SH-SY5Y (cell line): ENCODE measurements around the gene CHST11.

ENCODE experiments used
- GATA2 ChIP-seq: IDR thresholded peaks from 2 replicates; pipeline ENCODE4 v1.6.1; 2011; ENCODE audit warnings: mild to moderate bottlenecking, low read depth, low read length
- GATA3 ChIP-seq: IDR thresholded peaks from 2 replicates; pipeline ENCODE4 v1.6.1; 2011; ENCODE audit warnings: low read depth, mild to moderate bottlenecking, low read length, moderate library complexity

The CHST11 gene

DNA sequence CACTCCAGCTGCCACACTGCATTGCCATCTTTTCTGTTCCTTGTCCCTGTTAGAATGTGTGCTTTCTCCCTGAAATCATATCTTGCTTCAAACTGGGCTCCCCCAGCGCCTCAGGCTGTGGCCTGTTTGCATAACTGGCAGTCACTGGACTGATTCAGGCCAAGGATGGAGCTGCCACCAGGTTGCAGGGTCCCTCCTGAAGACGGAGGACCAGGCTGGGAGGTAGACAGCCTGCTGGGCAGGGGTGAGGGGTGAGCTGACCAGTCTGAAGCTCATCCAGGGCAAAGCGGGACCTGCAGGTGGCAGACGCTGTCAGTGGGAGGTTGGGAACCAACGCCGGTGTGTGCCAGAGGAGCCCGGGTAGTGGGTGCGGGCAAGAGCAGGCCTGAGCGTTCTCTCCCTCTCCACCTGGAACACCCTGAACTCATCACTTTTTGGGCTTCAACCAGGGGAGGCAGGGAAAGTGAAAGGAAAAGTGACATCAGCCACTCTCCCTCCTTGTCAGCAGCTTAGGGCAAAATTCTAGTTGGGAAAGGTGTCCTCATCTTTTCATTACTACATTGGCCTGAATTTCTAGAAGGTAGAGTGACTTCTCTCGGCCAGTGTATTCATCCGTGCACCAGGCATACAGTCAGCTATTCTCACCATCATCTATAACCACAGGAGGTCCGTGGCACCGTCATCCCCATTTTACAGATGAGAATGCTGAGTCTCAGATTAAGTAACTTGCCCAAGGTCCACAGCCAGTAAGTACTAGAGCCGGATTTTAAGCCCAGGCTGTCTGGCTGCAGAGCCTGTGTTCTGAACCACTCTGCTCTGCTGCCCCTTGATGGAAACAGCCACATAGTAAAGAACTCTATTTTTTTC lies 282.3 kb downstream of the CHST11 start:
- TF ChIP-seq GATA3 (no peak), GATA2 (no peak)

DNA sequence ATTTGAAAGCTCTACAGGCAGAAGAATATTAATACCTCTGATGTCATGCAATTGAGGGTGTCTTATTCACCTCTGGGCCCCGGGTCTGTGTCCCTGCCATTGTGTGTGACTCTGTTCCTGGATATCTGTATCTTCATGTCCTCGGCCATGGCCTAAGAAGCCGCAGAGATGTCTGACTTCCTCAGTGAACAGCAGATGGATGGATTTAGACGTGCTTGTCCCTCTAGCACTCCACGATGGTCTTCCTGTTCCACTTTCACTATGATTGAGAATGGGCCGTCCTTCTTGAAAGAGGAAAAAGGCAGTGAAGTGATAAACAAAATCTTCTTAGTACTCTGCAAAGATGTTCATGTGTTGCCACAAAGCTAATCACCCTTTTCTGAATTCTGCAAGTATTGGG lies 283.9 kb downstream of the CHST11 start:
- no peak for TF ChIP-seq GATA3
- no peak for TF ChIP-seq GATA2

DNA sequence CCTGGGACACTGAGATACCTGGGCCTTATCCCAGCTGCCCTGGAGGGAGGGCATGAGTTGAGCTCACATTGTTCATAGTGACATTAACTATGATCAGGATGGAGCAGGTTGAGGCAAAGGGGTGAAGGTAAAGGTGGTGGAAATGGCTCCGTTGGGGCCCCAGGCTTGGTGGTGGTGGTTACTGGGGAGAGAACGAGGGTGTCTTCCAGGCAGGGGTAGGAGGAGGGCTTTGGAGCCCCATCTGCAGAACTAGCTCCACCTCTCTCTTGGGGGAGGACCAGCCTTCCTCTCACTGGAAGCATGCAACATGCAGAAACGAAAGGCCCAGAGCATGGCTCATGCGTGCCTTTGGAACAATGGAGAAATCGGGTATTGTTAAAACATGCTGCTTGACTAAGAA lies 284.3 kb downstream of the CHST11 start:
- no peak for TF ChIP-seq GATA3

DNA sequence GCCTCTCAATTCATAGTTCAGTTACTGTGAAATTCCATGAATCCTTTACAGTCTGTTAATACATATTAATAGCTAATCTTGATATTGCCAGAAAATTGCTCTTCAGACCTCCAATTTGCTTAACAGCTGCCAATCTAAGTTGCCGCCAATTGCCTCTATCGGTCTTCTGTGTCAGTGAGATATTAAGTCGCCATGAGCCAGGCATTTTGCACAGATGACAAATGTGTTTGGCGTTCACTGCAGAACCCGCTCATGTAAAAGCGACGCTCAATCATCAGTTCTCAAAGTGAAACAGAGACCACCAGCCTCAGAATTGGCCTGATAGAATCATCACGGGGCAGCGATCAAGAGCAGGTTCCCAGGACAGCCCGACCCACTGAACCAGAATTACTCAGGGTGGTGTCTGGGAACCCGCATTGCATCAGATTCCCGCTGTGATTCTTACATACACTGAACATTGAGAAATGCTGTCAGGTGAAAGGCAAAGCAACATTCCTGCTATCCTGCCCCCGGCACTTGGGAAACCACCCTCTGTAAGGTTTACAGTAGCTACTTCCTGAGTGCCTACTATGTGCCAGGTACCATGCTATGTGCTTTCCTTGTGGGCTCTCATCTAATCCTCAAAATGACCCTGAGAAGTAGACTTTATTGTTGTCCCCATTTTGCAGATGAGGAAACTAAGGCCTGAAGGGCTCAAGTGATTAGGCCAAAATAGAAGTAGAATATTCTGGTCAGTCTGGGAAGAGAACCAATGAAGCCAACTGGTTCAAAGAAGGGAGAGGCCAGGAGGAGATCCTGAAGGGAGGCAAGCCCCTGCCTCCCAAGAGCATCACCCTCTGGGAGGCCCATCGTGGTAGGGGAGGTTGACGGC lies 285.0 kb downstream of the CHST11 start:
- TF ChIP-seq GATA2: no peak
- no peak for TF ChIP-seq GATA3

DNA sequence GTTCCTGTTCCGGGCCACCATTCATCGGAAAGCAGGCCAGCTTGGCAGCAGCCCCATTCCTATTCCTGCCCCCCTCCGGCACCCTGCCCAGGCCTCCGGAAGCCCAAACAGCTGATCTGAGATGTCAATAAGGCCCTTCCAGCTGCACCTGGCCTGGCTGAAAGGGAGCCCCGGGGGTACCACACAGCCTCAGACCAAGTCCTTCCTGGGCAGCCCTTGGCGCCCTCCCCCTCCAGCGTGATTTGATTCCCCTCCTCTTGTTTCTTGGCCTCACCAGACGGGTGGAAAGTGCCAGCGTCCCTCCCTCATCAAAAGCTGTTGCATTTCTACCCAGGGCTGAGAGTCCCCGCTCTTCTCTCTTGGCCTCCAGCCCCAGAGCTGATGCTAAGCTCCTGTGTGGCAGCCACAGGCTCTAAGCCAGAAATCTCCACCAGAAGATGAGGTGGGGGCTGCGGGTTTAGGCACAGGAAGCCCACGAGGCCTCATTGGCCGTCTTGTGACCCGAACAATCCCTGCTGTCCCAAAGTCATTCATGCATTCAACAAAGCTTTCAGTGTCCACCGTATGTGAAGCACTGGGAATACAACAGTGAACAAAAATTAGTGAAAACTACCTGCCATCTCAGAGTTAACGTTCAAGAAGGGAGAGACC lies 285.9 kb downstream of the CHST11 start:
- TF ChIP-seq GATA3 (no peak), GATA2 (no peak)

GRCh38 chr12:104743202-104743580 lies 286.4 kb downstream of the CHST11 start:
- TF ChIP-seq GATA2: no peak
- TF ChIP-seq GATA3: no peak

GRCh38 chr12:104746467-104747088 lies 289.8 kb downstream of the CHST11 start:
- no peak for TF ChIP-seq GATA3
- TF ChIP-seq GATA2: no peak

GRCh38 chr12:104747330-104747729 lies 290.6 kb downstream of the CHST11 start:
- TF ChIP-seq GATA3 (no peak), GATA2 (no peak)

- no peak for TF ChIP-seq GATA3
- no peak for TF ChIP-seq GATA2
These were observed 291.2 kb downstream of the CHST11 start for GRCh38 chr12:104747955-104748354.

- TF ChIP-seq GATA3 (no peak), GATA2 (no peak)
These were observed 291.6 kb downstream of the CHST11 start for GRCh38 chr12:104748356-104748755.

DNA sequence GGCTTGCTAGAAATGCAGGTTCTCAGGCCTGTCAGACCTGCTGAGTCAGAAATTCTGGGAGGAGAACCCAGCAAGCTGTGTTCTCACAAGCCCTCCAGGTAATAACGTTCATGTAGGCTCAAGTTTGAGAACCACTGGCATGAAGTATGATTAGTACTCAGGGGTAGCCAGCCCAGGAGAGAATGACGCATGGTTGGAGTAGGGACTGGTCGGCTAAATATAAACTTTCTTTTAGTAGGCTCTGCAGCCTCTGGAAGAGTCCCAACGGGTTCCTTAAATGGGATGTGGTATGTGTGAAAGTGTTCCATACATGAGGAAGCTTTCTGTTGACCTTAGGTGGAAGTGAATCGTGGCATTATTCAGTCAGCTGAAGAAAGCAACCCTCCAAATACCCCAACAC lies 292.0 kb downstream of the CHST11 start:
- TF ChIP-seq GATA2 (no peak), GATA3 (no peak)

DNA sequence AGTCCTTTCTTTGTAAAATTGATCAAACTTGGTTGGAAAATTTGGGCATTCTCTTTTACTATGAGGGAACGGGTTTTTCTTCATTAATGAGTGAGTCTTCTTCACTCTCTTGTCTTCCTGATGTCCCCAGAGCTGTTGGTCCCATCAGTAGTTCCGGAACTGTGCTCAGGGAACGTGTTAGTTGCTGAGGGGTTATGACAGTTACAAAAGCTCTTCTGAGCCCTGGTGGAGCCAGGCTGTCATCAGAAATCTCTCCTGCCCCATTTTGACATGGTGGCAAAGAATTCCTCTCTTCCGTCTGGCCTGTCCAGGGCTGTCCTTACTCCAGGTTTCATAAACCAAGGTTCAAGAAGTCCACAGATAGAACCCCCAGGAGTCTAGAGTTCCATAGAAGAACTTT lies 292.8 kb downstream of the CHST11 start:
- TF ChIP-seq GATA3 (no peak), GATA2 (no peak)

- no peak for TF ChIP-seq GATA3
- no peak for TF ChIP-seq GATA2
These were observed 293.3 kb downstream of the CHST11 start for GRCh38 chr12:104750061-104750460.

DNA sequence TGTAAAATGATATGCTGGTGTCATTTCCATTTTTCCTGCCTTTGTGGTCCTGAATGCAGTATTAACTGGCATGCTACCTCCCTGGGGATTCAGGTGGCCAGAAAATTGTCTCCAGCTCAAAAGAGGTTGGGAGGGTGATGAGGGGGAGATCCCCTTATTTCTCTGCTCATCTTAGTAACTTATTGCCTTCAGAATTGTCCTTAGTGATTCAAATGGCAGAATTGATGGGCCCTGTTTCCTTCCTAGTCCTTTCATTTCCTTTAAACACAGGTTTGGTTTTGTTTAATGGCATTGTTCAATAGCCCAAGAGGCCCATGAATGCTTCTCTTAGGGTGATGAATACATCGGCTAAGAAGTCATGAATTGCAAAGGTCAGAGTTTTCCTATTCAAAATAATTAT lies 294.4 kb downstream of the CHST11 start:
- TF ChIP-seq GATA3 (no peak), GATA2 (no peak)
